Spinal cord (tissue), 10 donors: ENCODE measurements around the gene ACACA. TPM values are rescaled to one million over a fixed set of nuclear protein-coding genes. Genes with fewer than 3 reads are reported as not detected.
A peak's percentile ranks its signal among the peaks of the same experiment; 100 is the strongest.
"Not testable (repeated sequence)": the region's sequence is repeated elsewhere in the genome, so short reads cannot be mapped to it uniquely, and the experiment has no call there.

Experiments used
- DNase-seq, 6 donors: peaks; one replicate each; pipeline versions ENCODE4 v3.0.0 to v3.0.0-alpha.2; 2013 to 2015; ENCODE audit warnings: low spot score in 6 of 6, low read depth in 4 of 6
- H3K27ac ChIP-seq: one replicate; pipeline ENCODE4 v1.5.1; 2013; ENCODE audit warnings: low read depth, low read length, control low read depth
- H3K27me3 ChIP-seq: one replicate; pipeline ENCODE4 v1.6.1; 2013; ENCODE audit warnings: low read length; ENCODE audit not compliant: control insufficient read depth, insufficient read depth
- H3K36me3 ChIP-seq: one replicate; pipeline ENCODE4 v1.6.1; 2013; ENCODE audit warnings: low read length; ENCODE audit not compliant: control insufficient read depth, insufficient read depth
- H3K4me1 ChIP-seq: one replicate; pipeline ENCODE4 v1.6.1; 2013; ENCODE audit warnings: low read length; ENCODE audit not compliant: control insufficient read depth, insufficient read depth
- H3K4me3 ChIP-seq: one replicate; pipeline ENCODE4 v1.5.1; 2013; ENCODE audit warnings: low read depth, low read length, control low read depth
- H3K9me3 ChIP-seq: one replicate; pipeline ENCODE4 v1.6.1; 2013; ENCODE audit warnings: low read length; ENCODE audit not compliant: control insufficient read depth, insufficient read depth
- WGBS: methylation state at CpG from one replicate; pipeline ENCODE4 v1.1.5; 2013; ENCODE audit warnings: missing lambda C conversion rate; ENCODE audit not compliant: insufficient coverage; 5-methylcytosine and 5-hydroxymethylcytosine counted together
- polyA plus RNA-seq, 2 donors: library from polyadenylated mRNA; unstranded; fragments of 120-200 nt; gene quantifications; one replicate each; pipeline ENCODE4 v1.2.1, GENCODE V29; 2013; ENCODE audit not compliant: insufficient read length in 2 of 2
- total RNA-seq, 2 donors: library from RNA; depleted of rRNA in 1 of 2; stranded (reverse); fragments of 120-200 nt in 1 of 2; fragments of >200 nt in 1 of 2; gene quantifications; one replicate each; pipeline versions ENCODE4 v1.2.3 to v1.2.4, GENCODE V29; 2013 to 2014
- donor health status: healthy.

ACACA gene
- total and polyA plus RNA-seq, 4 donors, result 62.3 to 94.4 (median 80.5) TPM

- Histone ChIP-seq H3K36me3 (peaks cover 22% of the 10 kb centered on the region), H3K9me3 (no peaks in the 10 kb centered on the region), H3K27ac (no peak overlapping the region), H3K4me3 (no peak overlapping the region), H3K4me1 (no peaks in the 10 kb centered on the region), H3K27me3 (no peaks in the 10 kb centered on the region)
- no peak for DNase-seq
- WGBS, result 94% methylated on average over 3 of the region's 5 CpGs
Measured at GRCh38 chr17:37158290-37158689, 248.3 kb downstream of the ACACA start.

GRCh38 chr17:37148156-37148555 is 258.5 kb downstream of the ACACA start:
- no peaks in the 10 kb centered on the region for H3K27me3 ChIP-seq
- 17% methylated on average over 1 of the region's 2 CpGs for WGBS

GRCh38 chr17:37147301-37147812 is 259.3 kb downstream of the ACACA start:
- no CpG with 5 or more reads among the region's 4 CpGs for WGBS
- H3K36me3 ChIP-seq, result peaks cover 15% of the 10 kb centered on the region
- no peak overlapping the region for H3K27ac ChIP-seq
- no peak overlapping the region for H3K4me3 ChIP-seq
- no peaks in the 10 kb centered on the region for H3K4me1 ChIP-seq
- H3K27me3 ChIP-seq, result no peaks in the 10 kb centered on the region
- no peaks in the 10 kb centered on the region for H3K9me3 ChIP-seq
- peak in 2 of 6 donors; percentile 49 to 67 for DNase-seq

More at GRCh38 chr17:37148156-37148555, 258.5 kb downstream of the ACACA start:
- H3K4me3 ChIP-seq, result no peak overlapping the region
- no peaks in the 10 kb centered on the region for H3K9me3 ChIP-seq
- H3K27ac ChIP-seq, result no peak overlapping the region
- no peaks in the 10 kb centered on the region for H3K4me1 ChIP-seq
- DNase-seq, result peak in 2 of 6 donors; percentile 22 to 76
- H3K36me3 ChIP-seq, result peaks cover 15% of the 10 kb centered on the region

GRCh38 chr17:37146086-37147064 is 260.3 kb downstream of the ACACA start:
- Histone ChIP-seq H3K36me3 (peaks cover 9% of the 10 kb centered on the region), H3K27ac (no peak overlapping the region), H3K9me3 (no peaks in the 10 kb centered on the region), H3K4me3 (no peak overlapping the region), H3K27me3 (no peaks in the 10 kb centered on the region), H3K4me1 (no peaks in the 10 kb centered on the region)
- WGBS, result 32% methylated on average over 2 of the region's 8 CpGs
- peak in 2 of 6 donors; percentile 76 to 78 for DNase-seq

- Histone ChIP-seq H3K27ac (no peak overlapping the region), H3K4me1 (no peaks in the 10 kb centered on the region), H3K4me3 (no peak overlapping the region), H3K36me3 (peaks cover 8% of the 10 kb centered on the region), H3K9me3 (no peaks in the 10 kb centered on the region), H3K27me3 (no peaks in the 10 kb centered on the region)
- DNase-seq, result no peak
- WGBS, result 98% methylated on average over 5 of the region's 7 CpGs
Measured at GRCh38 chr17:37144075-37144701, 262.4 kb downstream of the ACACA start.

GRCh38 chr17:37143558-37143957 is 263.1 kb downstream of the ACACA start:
- H3K4me1 ChIP-seq, H3K27me3 ChIP-seq, H3K27ac ChIP-seq, H3K4me3 ChIP-seq, H3K36me3 ChIP-seq, DNase-seq, H3K9me3 ChIP-seq: not testable (repeated sequence)
- WGBS, result 100% methylated on average over 1 of the region's 3 CpGs

GRCh38 chr17:37142294-37142896 is 264.2 kb downstream of the ACACA start:
- WGBS, result no CpG with 5 or more reads among the region's 5 CpGs
- DNase-seq, result peak in 1 of 6 donors; percentile 77

GRCh38 chr17:37138571-37139120 is 268.0 kb downstream of the ACACA start:
- peaks cover 8% of the 10 kb centered on the region for H3K36me3 ChIP-seq
- no peak overlapping the region for H3K27ac ChIP-seq
- H3K4me3 ChIP-seq, result no peak overlapping the region
- H3K9me3 ChIP-seq, result no peaks in the 10 kb centered on the region
- no peaks in the 10 kb centered on the region for H3K27me3 ChIP-seq
- peak in 1 of 6 donors; percentile 51 for DNase-seq
- H3K4me1 ChIP-seq, result no peaks in the 10 kb centered on the region
- WGBS, result 50% methylated on average over 1 of the region's 1 CpG

More at GRCh38 chr17:37142294-37142896, 264.2 kb downstream of the ACACA start:
- no peak overlapping the region for H3K4me3 ChIP-seq
- no peaks in the 10 kb centered on the region for H3K4me1 ChIP-seq
- no peak overlapping the region for H3K27ac ChIP-seq
- peaks cover 8% of the 10 kb centered on the region for H3K36me3 ChIP-seq
- H3K9me3 ChIP-seq, result no peaks in the 10 kb centered on the region
- no peaks in the 10 kb centered on the region for H3K27me3 ChIP-seq

GRCh38 chr17:37137906-37138514 is 268.6 kb downstream of the ACACA start:
- WGBS, result 96% methylated on average over 3 of the region's 6 CpGs
- peaks cover 8% of the 10 kb centered on the region for H3K36me3 ChIP-seq
- H3K4me3 ChIP-seq, result no peak overlapping the region
- H3K9me3 ChIP-seq, result no peaks in the 10 kb centered on the region
- DNase-seq, result no peak
- H3K27me3 ChIP-seq, result no peaks in the 10 kb centered on the region
- H3K4me1 ChIP-seq, result no peaks in the 10 kb centered on the region
- no peak overlapping the region for H3K27ac ChIP-seq
